Upper lobe of right lung (tissue), 1 donor: ENCODE results near the gene CST2. TPM values are rescaled to one million over a fixed set of nuclear protein-coding genes. Genes with fewer than 3 reads are reported as not detected.
"Not testable (repeated sequence)": the region's sequence is repeated elsewhere in the genome, so short reads cannot be mapped to it uniquely, and the experiment has no call there.

Source experiments
- ATAC-seq: fragments of 200-7000 bp; cut with Tn5 transposase; one replicate; pipeline ENCODE4 v1.9.1; 2020; ENCODE audit warnings: mild to moderate bottlenecking, moderate library complexity
- DNase-seq: peaks from one replicate; pipeline ENCODE4 v3.0.0-alpha.2; 2020
- H3K27ac ChIP-seq: fragments of 200-600 bp; one replicate; pipeline ENCODE4 v1.8.0; 2022
- H3K27me3 ChIP-seq: fragments of 200-600 bp; one replicate; pipeline ENCODE4 v1.8.0; 2022; ENCODE audit warnings: mild to moderate bottlenecking
- H3K36me3 ChIP-seq: fragments of 200-600 bp; one replicate; pipeline ENCODE4 v1.8.0; 2022
- H3K4me1 ChIP-seq: fragments of 200-600 bp; one replicate; pipeline ENCODE4 v1.8.0; 2022
- H3K4me3 ChIP-seq: fragments of 200-600 bp; one replicate; pipeline ENCODE4 v1.8.0; 2022; ENCODE audit warnings: mild to moderate bottlenecking
- H3K9me3 ChIP-seq: fragments of 200-600 bp; one replicate; pipeline ENCODE4 v1.8.0; 2022
- intact Hi-C: fragments of 100-400 bp; cut with DNase I; formaldehyde crosslinking; loops from one replicate; pipeline ENCODE4 v1.11.0; 2022
- total RNA-seq: library from RNA; stranded (reverse); fragmentation: NEBNext Ultra II Directional; extraction: Animal tissue kit (Norgen Biotek cat#: 25700); gene quantifications from one replicate; pipeline ENCODE4 v1.2.1, GENCODE V29; 2021
- TF ChIP-seq, protein P1 (sequence below): fragments of 200-600 bp; IDR thresholded peaks from one replicate; pipeline ENCODE4 v1.8.0; 2022; ENCODE audit warnings: antibody characterized with exemption
- donor health status: DM: no; HTN: yes; CAD: no; lungs with severe emphysema.

The CST2 gene
- total RNA-seq, 1 donor from 2014 or later = not detected

DNA sequence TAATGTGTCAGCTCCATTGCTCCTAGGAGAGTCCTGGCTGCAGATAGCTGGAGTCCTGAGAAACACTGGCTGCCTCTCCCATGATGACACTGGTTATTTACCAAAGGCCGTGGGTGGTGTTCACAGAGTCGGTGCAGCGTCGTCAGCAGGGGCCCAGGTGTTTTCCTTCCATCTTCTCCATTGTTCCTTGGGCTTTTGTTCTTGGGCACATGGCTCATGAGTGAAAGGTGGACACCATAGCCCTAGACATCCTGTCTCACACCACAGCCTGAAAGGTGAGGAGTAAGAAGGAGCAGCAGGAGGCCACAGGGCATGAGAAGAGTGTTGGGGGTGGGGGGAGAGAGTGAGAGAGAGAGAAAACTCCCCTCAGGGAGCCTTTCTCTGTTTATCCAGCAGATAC, 43.9 kb upstream of the CST2 start:
- Histone ChIP-seq H3K9me3 (no peaks in the 10 kb centered on the region), H3K4me1 (no peaks in the 10 kb centered on the region), H3K27ac (no peak overlapping the region), H3K4me3 (no peak overlapping the region), H3K27me3 (peaks cover 7% of the 10 kb centered on the region), H3K36me3 (no peaks in the 10 kb centered on the region)
- intact Hi-C loops = no loop called here
- TF ChIP-seq, protein P1, sequence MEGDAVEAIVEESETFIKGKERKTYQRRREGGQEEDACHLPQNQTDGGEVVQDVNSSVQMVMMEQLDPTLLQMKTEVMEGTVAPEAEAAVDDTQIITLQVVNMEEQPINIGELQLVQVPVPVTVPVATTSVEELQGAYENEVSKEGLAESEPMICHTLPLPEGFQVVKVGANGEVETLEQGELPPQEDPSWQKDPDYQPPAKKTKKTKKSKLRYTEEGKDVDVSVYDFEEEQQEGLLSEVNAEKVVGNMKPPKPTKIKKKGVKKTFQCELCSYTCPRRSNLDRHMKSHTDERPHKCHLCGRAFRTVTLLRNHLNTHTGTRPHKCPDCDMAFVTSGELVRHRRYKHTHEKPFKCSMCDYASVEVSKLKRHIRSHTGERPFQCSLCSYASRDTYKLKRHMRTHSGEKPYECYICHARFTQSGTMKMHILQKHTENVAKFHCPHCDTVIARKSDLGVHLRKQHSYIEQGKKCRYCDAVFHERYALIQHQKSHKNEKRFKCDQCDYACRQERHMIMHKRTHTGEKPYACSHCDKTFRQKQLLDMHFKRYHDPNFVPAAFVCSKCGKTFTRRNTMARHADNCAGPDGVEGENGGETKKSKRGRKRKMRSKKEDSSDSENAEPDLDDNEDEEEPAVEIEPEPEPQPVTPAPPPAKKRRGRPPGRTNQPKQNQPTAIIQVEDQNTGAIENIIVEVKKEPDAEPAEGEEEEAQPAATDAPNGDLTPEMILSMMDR = no peak
- DNase-seq (no peak), ATAC-seq (no peak)

DNA sequence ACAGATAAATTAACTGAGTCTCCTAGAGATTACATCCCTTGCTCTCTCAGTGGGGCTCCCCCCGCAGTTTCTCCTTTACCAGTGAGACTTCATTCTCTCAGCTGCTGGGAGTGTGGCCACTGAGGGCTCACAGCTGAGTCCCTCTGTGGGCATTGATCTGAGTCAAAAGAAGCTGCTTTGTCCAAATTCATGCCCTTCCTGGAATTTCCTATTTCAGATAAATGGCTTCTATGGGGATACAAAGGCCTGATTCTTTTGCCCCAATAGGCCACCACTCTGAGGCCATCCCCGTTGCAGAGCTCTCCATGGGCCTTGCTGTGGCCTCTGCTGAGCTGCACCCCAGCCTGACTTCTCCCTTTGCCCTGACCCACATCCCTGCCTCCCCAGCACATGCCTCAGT, 43.0 kb upstream of the CST2 start:
- Histone ChIP-seq H3K27ac (no peak overlapping the region), H3K4me1 (no peaks in the 10 kb centered on the region), H3K27me3 (peaks cover 7% of the 10 kb centered on the region), H3K9me3 (no peaks in the 10 kb centered on the region), H3K36me3 (no peaks in the 10 kb centered on the region), H3K4me3 (no peak overlapping the region)
- ATAC-seq = no peak
- TF ChIP-seq, protein P1 = no peak
- intact Hi-C loops = no loop called here
- no peak for DNase-seq

DNA sequence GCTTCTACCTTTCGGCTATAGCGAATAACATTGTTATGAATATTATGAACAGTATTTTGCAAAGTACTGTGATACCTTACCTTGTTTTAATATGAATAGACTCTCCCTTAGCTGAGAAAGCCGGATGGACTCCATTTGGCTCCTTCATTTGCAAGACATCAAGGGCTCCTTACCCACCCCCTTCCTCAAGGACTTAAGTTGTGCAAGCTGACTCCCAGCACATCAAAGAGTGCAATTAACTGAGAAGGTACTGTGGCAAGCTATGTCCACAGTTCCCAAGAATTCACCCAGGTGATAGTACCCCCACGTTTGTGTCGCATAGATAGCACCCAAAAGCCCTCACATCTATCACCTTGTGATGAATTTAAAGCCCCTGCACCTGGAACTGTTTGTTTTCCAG, 41.8 kb upstream of the CST2 start:
- H3K27me3 ChIP-seq = peaks cover 7% of the 10 kb centered on the region
- ATAC-seq (no peak), DNase-seq (no peak)
- no peaks in the 10 kb centered on the region for H3K9me3 ChIP-seq
- TF ChIP-seq, protein P1 = no peak
- H3K36me3 ChIP-seq = no peaks in the 10 kb centered on the region
- no peak overlapping the region for H3K27ac ChIP-seq
- H3K4me3 ChIP-seq = no peak overlapping the region
- no peaks in the 10 kb centered on the region for H3K4me1 ChIP-seq
- intact Hi-C loops = no loop called here

DNA sequence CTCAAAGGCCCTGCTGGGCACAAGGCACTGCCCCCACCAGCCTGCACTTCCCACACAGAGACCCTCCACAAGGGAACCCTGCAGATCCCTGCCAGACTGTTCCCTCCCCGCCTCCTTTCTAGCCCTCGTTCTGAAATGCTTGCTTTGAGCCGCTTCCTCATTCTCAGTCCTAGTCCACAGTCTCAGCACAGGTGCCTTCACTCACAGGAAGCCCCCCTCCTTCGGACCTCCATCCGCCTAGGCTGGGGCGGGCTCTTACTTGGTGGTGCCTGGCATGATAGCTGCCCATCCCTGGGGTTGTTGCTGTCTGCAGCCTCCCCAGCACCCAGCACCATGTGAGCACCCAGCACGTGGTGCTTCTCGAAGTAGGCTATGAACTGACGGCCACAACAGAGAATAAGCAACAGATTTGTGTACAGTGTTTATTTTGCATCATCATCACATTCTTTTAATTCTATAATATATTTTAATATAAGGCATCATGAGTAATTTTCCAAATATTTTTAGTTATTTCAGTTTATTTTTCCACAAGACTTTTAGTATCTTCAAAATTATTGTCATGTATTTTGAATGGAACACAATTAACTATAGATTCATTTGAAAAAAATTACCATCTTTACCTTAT, 40.7 kb upstream of the CST2 start:
- Histone ChIP-seq H3K4me3 (no peak overlapping the region), H3K27me3 (peaks cover 4% of the 10 kb centered on the region), H3K9me3 (no peaks in the 10 kb centered on the region), H3K36me3 (no peaks in the 10 kb centered on the region), H3K4me1 (no peaks in the 10 kb centered on the region), H3K27ac (no peak overlapping the region)
- ATAC-seq (no peak), DNase-seq (no peak)
- TF ChIP-seq, protein P1 = no peak
- intact Hi-C loops = no loop called here

DNA sequence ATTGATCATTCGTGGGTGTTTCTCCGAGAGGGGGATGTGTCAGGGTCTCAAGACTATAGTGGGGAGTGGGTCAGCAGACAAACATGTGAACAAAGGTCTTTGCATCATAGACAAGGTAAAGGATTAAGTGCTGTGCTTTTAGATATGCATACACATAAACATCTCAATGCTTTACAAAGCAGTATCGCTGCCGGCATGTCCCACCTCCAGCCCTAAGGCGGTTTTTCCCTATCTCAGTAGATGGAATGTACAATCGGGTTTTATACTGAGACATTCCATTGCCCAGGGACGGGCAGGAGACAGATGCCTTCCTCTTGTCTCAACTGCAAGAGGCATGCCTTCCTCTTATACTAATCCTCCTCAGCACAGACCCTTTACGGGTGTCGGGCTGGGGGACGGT, 34.2 kb upstream of the CST2 start:
- H3K4me1 ChIP-seq, DNase-seq, H3K4me3 ChIP-seq, H3K27ac ChIP-seq, H3K36me3 ChIP-seq, ATAC-seq, H3K27me3 ChIP-seq, H3K9me3 ChIP-seq, intact Hi-C loops: not testable (repeated sequence)

DNA sequence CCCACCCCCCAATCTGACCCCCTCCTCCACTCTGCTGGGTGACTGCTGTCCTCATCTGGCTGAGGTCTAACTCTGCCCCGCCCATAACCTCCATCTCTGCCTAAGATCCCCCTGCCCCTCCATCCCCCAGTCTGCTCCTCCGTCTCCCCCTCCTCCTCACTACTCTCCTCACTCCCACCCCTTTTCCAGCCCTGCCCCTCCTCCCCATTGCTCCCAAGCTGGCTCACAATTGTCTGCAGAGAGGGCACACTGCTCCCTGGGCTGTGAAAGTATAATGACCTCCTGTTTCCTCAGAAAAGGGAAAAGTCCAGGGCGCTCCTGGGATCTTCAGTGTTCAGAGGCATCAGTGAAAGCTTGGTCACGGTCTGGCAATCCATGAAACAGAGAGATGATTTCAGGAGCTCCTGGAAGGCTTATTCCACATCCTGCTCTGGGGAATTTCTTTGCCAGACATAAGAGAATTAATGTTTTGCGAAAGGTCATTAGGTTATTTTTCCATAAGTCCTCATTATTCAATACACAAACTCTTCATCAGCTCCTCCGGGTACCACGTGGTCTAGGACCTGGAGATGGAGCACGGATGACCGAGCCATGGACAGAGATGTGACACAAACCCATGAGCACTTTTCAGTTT, 31.6 kb upstream of the CST2 start:
- Histone ChIP-seq H3K36me3 (no peaks in the 10 kb centered on the region), H3K9me3 (no peaks in the 10 kb centered on the region), H3K4me3 (no peak overlapping the region), H3K4me1 (no peaks in the 10 kb centered on the region), H3K27me3 (no peaks in the 10 kb centered on the region), H3K27ac (no peak overlapping the region)
- ATAC-seq (no peak), DNase-seq (no peak)
- intact Hi-C loops = no loop called here
- TF ChIP-seq, protein P1 = no peak
